NCI-H146 (cell line): ENCODE results near the gene ABR.
A peak's percentile ranks its signal among the peaks of the same experiment; 100 is the strongest.
"Not testable (repeated sequence)": the region's sequence is repeated elsewhere in the genome, so short reads cannot be mapped to it uniquely, and the experiment has no call there.

Source experiments
- DNase-seq: peaks from one replicate; lab custom pipeline; 2025; lab: John Stamatoyannopoulos, UW

ABR gene

DNA sequence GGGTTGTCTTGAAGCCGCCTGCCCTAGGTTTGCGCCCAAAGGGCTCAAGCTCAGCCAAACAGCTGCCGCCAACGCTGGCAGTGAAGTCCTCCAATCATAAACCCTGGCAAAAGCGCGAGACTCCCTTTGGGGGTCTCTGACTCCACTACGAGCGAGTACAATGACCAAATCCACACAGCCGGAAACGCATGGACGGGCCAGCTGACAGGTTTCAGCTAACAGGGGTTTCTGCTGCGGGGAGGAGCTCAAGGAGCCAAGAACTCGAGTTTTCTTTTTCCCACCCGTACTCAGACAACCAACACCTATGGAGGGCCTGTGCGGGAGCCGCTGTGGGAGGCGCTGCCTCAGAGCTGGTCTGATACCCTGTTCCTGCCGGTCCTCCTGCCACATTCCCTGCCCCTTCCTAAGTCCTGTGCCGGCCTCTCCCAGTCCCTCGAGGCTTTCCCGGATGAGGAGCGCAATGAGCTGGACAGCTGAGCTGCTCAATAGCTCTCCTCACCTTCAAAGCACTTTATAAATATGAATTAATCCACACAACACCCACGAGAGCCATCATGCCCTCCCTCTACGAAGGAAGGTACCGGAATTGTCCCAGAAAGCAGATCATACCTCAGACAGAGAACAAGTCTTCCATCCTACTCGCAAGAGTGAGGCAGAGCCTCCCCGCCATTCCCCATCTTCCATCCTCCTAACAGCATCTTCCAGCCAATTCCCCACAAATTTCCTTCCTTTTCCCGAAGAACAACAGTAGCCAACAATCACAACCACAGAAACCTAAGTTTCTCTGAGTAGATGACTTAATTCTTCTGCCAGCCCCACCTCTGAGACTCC is 6.1 kb downstream of the ABR start:
- DNase-seq: no peak

- no peak for DNase-seq
These were observed 7.8 kb downstream of the ABR start for GRCh38 chr17:1171953-1172352.

DNA sequence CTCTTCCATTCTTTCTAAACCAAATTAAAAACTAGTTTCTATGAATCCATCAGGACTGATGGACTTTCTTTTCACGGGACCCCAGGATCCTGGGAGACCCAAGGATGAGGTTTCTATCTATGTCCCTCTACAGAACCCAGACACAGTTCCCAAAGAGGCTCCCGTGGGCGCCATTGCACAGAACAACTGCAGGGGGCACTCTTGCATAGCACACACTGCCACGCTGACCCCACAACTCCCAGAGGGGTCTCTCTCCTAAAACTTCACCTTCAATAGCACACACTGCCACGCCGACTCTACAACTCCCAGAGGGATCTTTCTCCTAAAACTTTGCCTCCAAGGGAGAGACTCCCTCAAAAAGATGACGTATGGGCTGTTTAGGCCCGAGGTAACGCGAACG is 9.0 kb downstream of the ABR start:
- DNase-seq: no peak

DNA sequence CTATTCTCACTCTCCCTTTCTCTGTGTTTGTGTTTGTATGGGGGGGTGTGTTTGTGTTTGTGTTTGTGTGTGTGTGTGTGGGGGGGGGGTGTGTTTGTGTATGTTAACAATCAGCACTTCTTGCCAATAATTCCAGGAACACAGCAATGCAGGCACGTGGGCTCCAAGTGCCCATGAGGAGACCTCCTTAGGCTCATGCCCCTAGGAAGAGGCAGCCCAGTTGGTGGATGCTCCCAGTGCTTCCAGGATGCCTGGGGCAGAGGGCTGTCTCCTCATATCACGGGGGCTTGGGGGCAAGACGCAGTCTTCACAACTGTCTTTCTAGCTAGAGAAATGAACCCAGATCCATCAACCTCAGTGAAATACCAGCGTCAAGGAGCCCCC is 9.9 kb downstream of the ABR start:
- DNase-seq: no peak

DNA sequence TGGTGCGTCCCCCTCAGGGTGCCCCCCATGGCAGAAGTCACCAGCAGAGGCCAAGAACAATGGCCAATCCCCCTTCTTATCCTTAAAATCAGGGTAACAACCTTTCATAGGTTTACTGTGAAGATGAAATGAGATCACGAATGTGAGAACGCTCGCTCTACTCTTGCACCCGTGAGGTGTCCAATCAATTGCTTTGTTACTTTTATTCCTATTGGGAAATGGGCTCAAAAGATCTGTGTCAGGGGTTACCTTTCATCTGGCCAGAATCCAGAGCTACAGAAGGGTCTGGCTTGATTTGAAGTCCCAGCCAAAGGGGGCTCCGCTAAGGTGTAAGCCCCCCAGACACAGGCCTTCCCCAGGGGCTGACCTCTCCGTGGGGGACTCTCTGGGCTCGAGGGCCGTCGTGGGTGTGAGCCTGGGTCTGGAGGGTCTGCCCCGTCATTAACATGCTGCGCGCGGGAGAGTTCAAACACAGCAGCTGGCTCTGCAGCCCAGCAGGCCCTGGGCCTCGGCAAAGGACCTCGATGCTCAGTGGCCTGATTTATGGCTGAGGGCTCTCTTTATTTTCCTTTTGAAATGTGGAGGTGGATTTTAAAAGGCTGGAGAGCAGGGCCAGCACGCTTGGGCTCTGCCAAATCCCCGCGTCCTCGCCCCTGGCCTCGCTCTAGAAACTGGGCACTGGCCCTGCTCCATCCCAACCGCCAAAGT is 10.4 kb downstream of the ABR start:
- DNase-seq: no peak

GRCh38 chr17:1168533-1169220 is 11.1 kb downstream of the ABR start:
- DNase-seq: no peak

- no peak for DNase-seq
These were observed 13.5 kb downstream of the ABR start for GRCh38 chr17:1166276-1166675.

GRCh38 chr17:1165836-1166235 is 13.9 kb downstream of the ABR start:
- no peak for DNase-seq

DNA sequence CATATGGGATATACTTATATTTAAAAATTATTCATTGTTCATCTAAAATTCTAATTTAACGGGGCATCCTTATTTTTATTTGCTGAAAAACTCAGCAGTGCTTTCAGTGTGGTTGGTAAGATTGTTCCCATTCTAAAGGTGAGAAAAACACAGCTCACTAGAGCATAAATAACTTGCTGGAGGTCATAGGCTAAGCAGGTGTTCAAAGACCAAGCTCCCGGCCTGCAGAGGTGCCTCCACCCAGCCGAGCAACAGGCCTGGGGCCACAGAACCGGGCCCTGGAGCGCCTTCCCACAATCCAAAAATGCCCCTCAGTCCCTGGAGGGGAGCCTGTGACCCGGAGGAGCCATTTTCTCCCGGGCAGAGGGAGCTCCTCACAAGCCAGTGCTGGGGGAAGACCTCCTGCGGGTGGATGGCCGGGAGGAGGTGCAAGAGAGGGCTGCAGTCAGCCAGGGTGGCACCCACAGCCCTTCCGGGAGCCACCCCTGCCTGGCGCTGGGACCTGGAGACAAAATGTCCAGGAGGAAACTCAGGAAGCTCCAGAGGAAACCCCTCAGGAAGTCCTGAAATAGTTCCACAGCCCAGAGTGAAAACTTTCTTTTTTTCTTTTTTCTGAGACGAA is 14.7 kb downstream of the ABR start:
- no peak for DNase-seq

GRCh38 chr17:1162116-1162855 is 17.5 kb downstream of the ABR start:
- peak; percentile 79 for DNase-seq

DNA sequence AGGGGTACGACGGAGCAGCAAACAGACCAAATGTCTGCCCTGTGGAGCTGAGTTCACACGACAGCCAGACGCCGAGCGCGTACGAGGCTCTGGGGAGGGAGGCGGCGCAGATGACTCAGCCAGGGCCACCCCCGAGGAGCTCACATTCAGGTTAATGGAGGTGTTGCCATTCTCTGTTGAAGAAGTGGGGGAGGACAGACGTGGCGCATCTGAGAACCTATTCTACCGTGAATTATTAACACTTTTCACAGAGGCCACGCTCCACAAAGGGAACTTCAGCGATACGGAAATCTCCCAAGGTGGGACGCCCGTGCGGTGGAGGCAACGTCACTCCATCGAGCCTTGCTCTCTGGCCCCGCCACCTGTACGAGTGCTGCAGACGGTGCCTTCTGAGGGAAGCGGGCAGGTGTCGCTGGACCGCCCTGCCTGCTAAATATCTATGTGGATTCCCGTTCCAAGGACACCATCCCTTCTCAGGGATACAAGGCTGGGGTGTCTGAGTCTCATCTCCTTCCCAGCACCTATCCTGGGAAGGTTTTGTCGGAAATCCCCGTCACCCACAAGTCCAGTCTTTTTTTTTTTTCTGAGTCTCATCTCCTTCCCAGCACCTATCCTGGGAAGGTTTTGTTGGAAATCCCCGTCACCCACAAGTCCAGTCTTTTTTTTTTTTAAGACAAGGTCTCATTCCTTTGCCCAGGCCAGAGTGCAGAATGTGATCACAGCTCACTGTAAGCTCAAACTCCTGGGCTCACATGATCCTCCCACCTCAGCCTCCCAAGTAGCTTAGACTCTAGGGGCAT is 19.0 kb downstream of the ABR start:
- DNase-seq: no peak

DNA sequence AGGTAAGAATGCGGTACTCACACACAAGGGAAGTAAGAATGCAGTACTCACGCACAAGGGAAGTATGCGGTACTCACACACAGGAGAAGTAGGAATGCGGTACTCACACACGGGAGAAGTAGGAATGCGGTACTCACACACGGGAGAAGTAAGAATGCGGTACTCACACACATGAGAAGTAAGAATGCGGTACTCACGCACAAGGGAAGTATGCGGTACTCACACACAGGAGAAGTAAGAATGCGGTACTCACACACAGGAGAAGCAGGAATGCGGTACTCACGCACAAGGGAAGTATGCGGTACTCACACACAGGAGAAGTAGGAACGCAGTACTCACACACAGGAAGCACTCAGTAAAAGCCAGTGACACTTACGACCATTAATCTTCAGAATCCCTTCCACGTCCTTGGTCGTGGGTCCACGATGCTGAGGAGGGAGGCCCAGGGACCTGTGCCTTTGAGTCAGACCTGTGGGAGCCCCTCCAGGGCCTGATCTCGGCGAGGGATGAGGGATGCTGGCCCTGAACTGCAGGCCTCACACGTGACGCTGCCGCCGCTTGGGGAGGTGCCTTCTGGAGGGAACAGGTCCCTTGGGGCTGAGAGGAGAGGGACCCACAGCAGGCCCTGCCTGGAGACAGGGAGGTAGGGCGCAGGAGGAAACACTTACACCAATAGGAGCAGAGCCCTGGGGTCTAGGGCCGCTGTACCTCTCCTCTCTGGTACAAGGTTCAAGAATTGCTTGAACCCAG is 20.2 kb downstream of the ABR start:
- no peak for DNase-seq

- DNase-seq: no peak
These were observed 20.9 kb downstream of the ABR start for GRCh38 chr17:1158879-1159278.

- no peak for DNase-seq
These were observed 22.9 kb downstream of the ABR start for GRCh38 chr17:1156864-1157263.

GRCh38 chr17:1154704-1155103 is 25.1 kb downstream of the ABR start:
- DNase-seq: no peak

GRCh38 chr17:1153795-1154546 is 25.8 kb downstream of the ABR start:
- DNase-seq: peak; percentile 82

DNA sequence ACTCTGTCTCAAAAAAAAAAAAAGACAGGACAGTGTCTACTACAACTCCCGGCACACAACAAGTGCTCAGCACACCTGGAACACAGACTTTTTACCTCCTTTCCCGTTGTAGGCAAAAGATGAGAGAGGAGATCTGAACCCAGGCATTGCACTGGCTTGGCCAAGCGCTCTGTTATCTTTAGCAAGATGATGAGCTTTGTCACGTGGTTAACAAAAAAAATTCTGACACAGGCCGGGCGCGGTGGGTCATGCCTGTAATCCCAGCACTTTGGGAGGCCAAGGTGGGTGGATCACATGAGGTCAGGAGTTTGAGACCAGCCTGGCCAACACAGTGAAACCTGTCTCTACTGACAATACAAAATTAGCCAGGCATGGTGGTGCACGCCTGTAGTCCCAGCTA is 27.2 kb downstream of the ABR start:
- not testable (repeated sequence) for DNase-seq

DNA sequence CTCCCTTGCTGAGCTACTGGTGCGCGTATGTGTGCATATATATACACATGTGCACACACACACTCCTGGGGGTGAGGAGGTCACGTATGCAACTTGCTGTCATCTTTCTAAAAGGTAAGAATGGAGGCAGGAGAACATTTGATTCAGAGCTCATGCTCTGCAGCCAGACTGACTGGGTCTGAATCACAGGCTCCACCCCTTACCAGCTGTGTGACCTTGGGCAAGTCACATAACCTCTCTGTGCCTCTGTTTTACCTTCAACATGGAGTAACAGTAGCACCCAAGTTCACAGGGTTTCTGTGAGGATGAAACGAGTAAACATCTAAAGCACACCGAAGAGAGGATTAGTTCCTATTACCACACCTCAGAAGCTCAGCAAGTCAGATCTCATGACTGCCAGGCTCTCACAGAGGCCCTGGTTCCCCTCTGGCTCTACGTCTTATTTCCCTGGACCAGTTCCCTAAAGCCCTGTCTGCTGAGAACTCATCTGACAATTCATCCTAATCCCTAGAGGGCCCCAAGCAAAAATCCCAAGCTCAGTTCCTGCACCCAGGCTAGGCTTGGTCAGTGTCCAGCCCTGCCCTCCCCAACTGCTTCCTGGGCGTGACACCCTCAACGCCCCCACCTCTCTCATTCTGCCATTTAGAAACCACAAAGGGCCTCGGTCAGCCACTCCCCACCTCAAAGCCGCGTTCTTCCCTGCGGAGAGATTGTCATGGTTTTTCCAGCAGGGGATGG is 28.7 kb downstream of the ABR start:
- no peak for DNase-seq

- DNase-seq: no peak
These were observed 29.9 kb downstream of the ABR start for GRCh38 chr17:1149869-1150268.
